Endothelial cell of umbilical vein (primary cell): ENCODE measurements around the gene ADM2. TPM values are rescaled to one million over a fixed set of nuclear protein-coding genes. Genes with fewer than 3 reads are reported as not detected.

ENCODE experiments used
- BruUV-seq: library from RNA; stranded (reverse); fragments of 400-500 nt; replicated peaks from 2 replicates; lab custom pipeline; 2021; lab: Mats Ljungman, UMichigan
- CTCF ChIA-PET: fragments of 300-600, 350-600 bp; sonication (Branson Sonifier 250); formaldehyde crosslinking; loops from one replicate; lab custom pipeline; 2021; ENCODE audit warnings: antibody characterized with exemption, inconsistent platforms; lab: Charles Lee
- POLR2A ChIA-PET: fragments of 300-600, 350-600 bp; sonication (Branson Sonifier 250); formaldehyde crosslinking; loops from one replicate; lab custom pipeline; 2021; ENCODE audit warnings: antibody characterized with exemption, inconsistent platforms; lab: Charles Lee
- DNase-seq: peaks from one replicate; pipeline ENCODE4 v3.0.0-alpha.2; 2011; ENCODE audit warnings: low read depth, low spot score
- FAIRE-seq: peaks from 2 replicates; lab custom pipeline; 2011; peaks lifted over from hg19 to GRCh38; lab: Jason Lieb, UNC
- H2AFZ ChIP-seq: 2 replicates; pipeline ENCODE4 v1.6.0; 2012; ENCODE audit warnings: low read depth, low read length, control low read depth, inconsistent platforms
- H3K27ac ChIP-seq: 2 replicates; pipeline ENCODE4 v1.5.1; 2011; ENCODE audit warnings: low read depth, mild to moderate bottlenecking, control low read depth, low read length, moderate library complexity; ENCODE audit not compliant: insufficient read depth
- H3K27me3 ChIP-seq, 2 experiments: 2 replicates each; pipeline versions ENCODE4 v1.6.0 to v1.6.1; 2011; ENCODE audit warnings: low read length in 2 of 2, mixed read lengths in 1 of 2; ENCODE audit not compliant: control insufficient read depth in 2 of 2, insufficient read depth in 2 of 2
- H3K36me3 ChIP-seq, 2 experiments: 2 replicates in 1 of 2; 3 replicates in 1 of 2; pipeline ENCODE4 v1.5.1; 2011; ENCODE audit warnings: low read length in 2 of 2, mild to moderate bottlenecking in 1 of 2, moderate library complexity in 1 of 2; ENCODE audit not compliant: control insufficient read depth in 2 of 2, insufficient read depth in 2 of 2; ENCODE audit errors: extremely low read depth in 1 of 2
- H3K4me1 ChIP-seq: 3 replicates; pipeline ENCODE4 v1.5.1; 2011; ENCODE audit warnings: mild to moderate bottlenecking, low read length; ENCODE audit not compliant: control insufficient read depth, insufficient read depth; ENCODE audit errors: extremely low read depth
- H3K4me2 ChIP-seq: 2 replicates; pipeline ENCODE4 v1.6.1; 2011; ENCODE audit warnings: low read length, control low read depth, mixed read lengths; ENCODE audit not compliant: insufficient read depth
- H3K4me3 ChIP-seq, 3 experiments: fragments of 200-600 bp in 1 of 3; sonication (generic), shearing (Covaris generic) in 1 of 3; replicated peaks in 1 of 3; 2 replicates each; pipeline ENCODE4 v1.5.1; 2011 to 2016; ENCODE audit warnings: control low read depth in 3 of 3, low read length in 3 of 3, mild to moderate bottlenecking in 2 of 3, inconsistent platforms in 1 of 3, low read depth in 1 of 3, moderate library complexity in 1 of 3; ENCODE audit not compliant: insufficient read depth in 1 of 3
- H3K79me2 ChIP-seq: 2 replicates; pipeline ENCODE4 v1.6.0; 2012; ENCODE audit warnings: low read length, inconsistent platforms; ENCODE audit not compliant: control insufficient read depth, insufficient read depth
- H3K9ac ChIP-seq: replicated peaks from 2 replicates; pipeline ENCODE3; 2011; ENCODE audit warnings: low read length, control low read depth; ENCODE audit not compliant: insufficient read depth; ENCODE audit errors: extremely low read depth
- H3K9me1 ChIP-seq: replicated peaks from 3 replicates; pipeline ENCODE4 v1.6.0; 2011; ENCODE audit warnings: mild to moderate bottlenecking, low read length; ENCODE audit not compliant: control insufficient read depth, insufficient read depth; ENCODE audit errors: extremely low read depth
- H3K9me3 ChIP-seq: replicated peaks from 2 replicates; pipeline ENCODE4 v1.5.1; 2012; ENCODE audit warnings: low read length, inconsistent platforms; ENCODE audit not compliant: control insufficient read depth, insufficient read depth
- H4K20me1 ChIP-seq: replicated peaks from 2 replicates; pipeline ENCODE3; 2011; ENCODE audit warnings: mild to moderate bottlenecking, low read length; ENCODE audit not compliant: control insufficient read depth, insufficient read depth; ENCODE audit errors: extremely low read depth
- CTCF ChIP-seq, 2 donors: IDR thresholded peaks; 1 replicate in 1 of 2; 2 replicates in 1 of 2; pipeline ENCODE4 v1.5.1; 2011; ENCODE audit warnings: low read length in 2 of 2, mild to moderate bottlenecking in 2 of 2, moderate library complexity in 2 of 2, control low read depth in 1 of 2, inconsistent platforms in 1 of 2, low read depth in 1 of 2; ENCODE audit not compliant: insufficient read depth in 1 of 2; ENCODE audit errors: extremely low read depth in 1 of 2
- FOS ChIP-seq: IDR thresholded peaks from 2 replicates; pipeline ENCODE4 v1.6.1; 2011; ENCODE audit warnings: mild to moderate bottlenecking, low read length, moderate library complexity, borderline replicate concordance; ENCODE audit not compliant: insufficient read depth
- JUN ChIP-seq: IDR thresholded peaks from 2 replicates; pipeline ENCODE4 v1.6.1; 2011; ENCODE audit warnings: borderline replicate concordance, low read depth; ENCODE audit not compliant: insufficient read length, insufficient read depth
- MAX ChIP-seq: IDR thresholded peaks from 2 replicates; pipeline ENCODE4 v1.6.1; 2011; ENCODE audit not compliant: insufficient read depth, insufficient read length
- POLR2A ChIP-seq: IDR thresholded peaks from 2 replicates; pipeline ENCODE4 v1.6.1; 2012; ENCODE audit warnings: low read depth, mild to moderate bottlenecking, control low read depth, low read length
- POLR2AphosphoS5 ChIP-seq: IDR thresholded peaks from 2 replicates; pipeline ENCODE4 v1.6.1; 2012; ENCODE audit warnings: low read depth, mild to moderate bottlenecking, control low read depth, low read length, moderate library complexity; ENCODE audit not compliant: insufficient read depth
- dilution Hi-C: fragments of 300-500 bp; cut with MboI; formaldehyde crosslinking; loops from one replicate; pipeline ENCODE4 v1.15.0; 2019; ENCODE audit warnings: low sequenced_read_pairs; ENCODE audit not compliant: extremely low pct_ligation_motif_present
- intact Hi-C: fragments of 100-400 bp; cut with micrococcal nuclease; formaldehyde crosslinking; loops from one replicate; pipeline ENCODE4 v1.10.0; 2022
- polyA plus RNA-seq, 4 experiments: library from polyadenylated mRNA; depleted of rRNA in 3 of 4; stranded (reverse) in 3 of 4; unstranded in 1 of 4; fragments of >200 nt; gene quantifications; 2 replicates each; pipeline versions ENCODE4 v1.2.1 to v1.2.3, GENCODE V29; 2011 to 2012; ENCODE audit warnings: missing spikeins in 1 of 4
- total RNA-seq: library from RNA; stranded (reverse); gene quantifications from 2 replicates; pipeline ENCODE4 v1.2.3, GENCODE V29; 2021

The ADM2 gene
- total and polyA plus RNA-seq, 2 donors (not counting 3 experiments of a cell fraction or from before 2014, with no cell fraction given) = 0.28 to 1.5 TPM

- Histone ChIP-seq H3K4me1 (no peaks in the 10 kb centered on the region), H3K4me3 (no peak overlapping the region), H3K4me2 (no peak overlapping the region), H3K9me3 (no peaks in the 10 kb centered on the region), H4K20me1 (no peaks in the 10 kb centered on the region), H3K27me3 (no peaks in the 10 kb centered on the region), H3K9ac (no peak overlapping the region), H3K9me1 (no peaks in the 10 kb centered on the region), H2AFZ (no peak overlapping the region), H3K27ac (no peak overlapping the region), H3K36me3 (peaks cover 0 to 44% of the 10 kb centered on the region in 2 experiments), H3K79me2 (no peaks in the 10 kb centered on the region)
- no TSS peak for BruUV-seq
- dilution Hi-C loops = no loop called here
- DNase-seq (no peak), FAIRE-seq (no peak)
- CTCF ChIA-PET = interaction anchor here (1.1 kb wide), 1 partner anchor 13 kb away, joined by 3 read pairs; no protein-coding TSS in a partner anchor
- TF ChIP-seq POLR2A (no peak), FOS (no peak), JUN (no peak), MAX (no peak), CTCF (IDR thresholded peaks at IDR 0.05; ENCODE audit: extremely low read depth in 1 of 2, insufficient read depth in 1 of 2, low read depth in 1 of 2, low read length in 2 of 2) (no peak), POLR2AphosphoS5 (no peak)
- POLR2A ChIA-PET = no interaction called here
- intact Hi-C loops = no loop called here
Observed at GRCh38 chr22:50439314-50439870, 42.0 kb upstream of the ADM2 start.
